ENCODE data around the gene PSMA7. TPM values are rescaled to one million over a fixed set of nuclear protein-coding genes. Genes with fewer than 3 reads are reported as not detected.

Gene PSMA7
- total and polyA plus RNA-seq, 7 donors: 192 to 388 (median 309) TPM

DNA sequence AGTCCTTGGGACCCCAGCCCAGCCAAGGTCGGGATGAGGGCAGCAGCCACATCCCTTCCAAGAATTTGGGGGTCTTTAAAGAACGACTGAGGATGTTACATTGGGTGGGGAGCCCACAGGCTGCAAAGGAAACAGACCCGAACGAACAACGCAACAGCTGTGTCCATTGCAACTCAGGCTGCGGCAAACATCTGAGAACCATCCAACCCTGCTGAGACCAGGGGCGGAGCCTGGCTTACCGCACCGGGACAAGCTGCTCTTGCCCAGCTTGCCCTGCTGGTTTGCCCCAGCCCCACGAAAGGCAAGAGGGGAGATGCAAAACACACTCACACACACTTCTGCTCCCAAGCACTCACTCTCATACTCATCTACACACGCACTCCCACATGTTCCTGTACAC lies 56.0 kb downstream of the PSMA7 start:
- no peaks in the 10 kb centered on the region for H3K36me3 ChIP-seq
- no peak overlapping the region for H3K27ac ChIP-seq
- H3K4me1 ChIP-seq: no peaks in the 10 kb centered on the region
- intact Hi-C loops (cut with DNase I): no loop called here
- no peak for DNase-seq
- TF ChIP-seq POLR2A (IDR thresholded peaks at IDR 0.05): no peak
- TF ChIP-seq, protein P1, sequence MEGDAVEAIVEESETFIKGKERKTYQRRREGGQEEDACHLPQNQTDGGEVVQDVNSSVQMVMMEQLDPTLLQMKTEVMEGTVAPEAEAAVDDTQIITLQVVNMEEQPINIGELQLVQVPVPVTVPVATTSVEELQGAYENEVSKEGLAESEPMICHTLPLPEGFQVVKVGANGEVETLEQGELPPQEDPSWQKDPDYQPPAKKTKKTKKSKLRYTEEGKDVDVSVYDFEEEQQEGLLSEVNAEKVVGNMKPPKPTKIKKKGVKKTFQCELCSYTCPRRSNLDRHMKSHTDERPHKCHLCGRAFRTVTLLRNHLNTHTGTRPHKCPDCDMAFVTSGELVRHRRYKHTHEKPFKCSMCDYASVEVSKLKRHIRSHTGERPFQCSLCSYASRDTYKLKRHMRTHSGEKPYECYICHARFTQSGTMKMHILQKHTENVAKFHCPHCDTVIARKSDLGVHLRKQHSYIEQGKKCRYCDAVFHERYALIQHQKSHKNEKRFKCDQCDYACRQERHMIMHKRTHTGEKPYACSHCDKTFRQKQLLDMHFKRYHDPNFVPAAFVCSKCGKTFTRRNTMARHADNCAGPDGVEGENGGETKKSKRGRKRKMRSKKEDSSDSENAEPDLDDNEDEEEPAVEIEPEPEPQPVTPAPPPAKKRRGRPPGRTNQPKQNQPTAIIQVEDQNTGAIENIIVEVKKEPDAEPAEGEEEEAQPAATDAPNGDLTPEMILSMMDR (IDR thresholded peaks at IDR 0.05): no peak
- TF ChIP-seq POLR2AphosphoS5 (IDR thresholded peaks at IDR 0.05): no peak
- no peak for TF ChIP-seq EP300 (IDR thresholded peaks at IDR 0.05)
- whole genome bisulfite sequencing, 2 donors: 29 to 39% methylated on average over 11 of the region's 11 CpGs
- H3K4me3 ChIP-seq: no peak overlapping the region
- peaks cover 0 to 19% (median 0%) of the 10 kb centered on the region in 3 donors for H3K27me3 ChIP-seq
- H3K9me3 ChIP-seq: no peaks in the 10 kb centered on the region

Other genes with a start within 250 kb of the PSMA7 start
- gene TAF4, start 77.5 kb downstream of the PSMA7 start, total RNA-seq: 10 to 100 TPM in 2 of 4 donors, 1 to 10 TPM in 2; 8.0 to 13.3 (median 10.9) TPM
- gene TAF4, start 77.5 kb downstream of the PSMA7 start, polyA plus RNA-seq: 10 to 100 TPM in 1 of 3 donors, 1 to 10 TPM in 2; 3.6 to 10.3 (median 6.5) TPM
- 10 to 100 TPM; 20.8 to 28.5 (median 23.6) TPM for gene LSM14B, start 20.9 kb downstream of the PSMA7 start, total RNA-seq
- gene LSM14B, start 20.9 kb downstream of the PSMA7 start, polyA plus RNA-seq: 10 to 100 TPM; 16.9 to 25.8 (median 21.6) TPM
- 10 to 100 TPM in 3 of 4 donors, 1 to 10 TPM in 1; 7.2 to 11.7 (median 11.1) TPM for gene SS18L1, start 375 bp upstream of the PSMA7 start, total RNA-seq
- 1 to 10 TPM; 4.9 to 9.5 (median 5.4) TPM for gene SS18L1, start 375 bp upstream of the PSMA7 start, polyA plus RNA-seq
- 10 to 100 TPM; 13.3 to 28.1 (median 21.2) TPM for gene MTG2, start 39.6 kb upstream of the PSMA7 start, total RNA-seq
- gene MTG2, start 39.6 kb upstream of the PSMA7 start, polyA plus RNA-seq: 10 to 100 TPM; 21.0 to 32.3 (median 24.7) TPM
- gene HRH3, start 76.9 kb upstream of the PSMA7 start, total RNA-seq: not detected
- not detected for gene HRH3, start 76.9 kb upstream of the PSMA7 start, polyA plus RNA-seq
- gene OSBPL2, start 95.1 kb upstream of the PSMA7 start, total RNA-seq: 10 to 100 TPM; 31.6 to 36.8 (median 32.6) TPM
- gene OSBPL2, start 95.1 kb upstream of the PSMA7 start, polyA plus RNA-seq: 10 to 100 TPM; 27.0 to 36.3 (median 28.0) TPM
- gene ADRM1, start 159.6 kb upstream of the PSMA7 start, total RNA-seq: 100 to 1,000 TPM; 100 to 130 (median 119) TPM
- gene ADRM1, start 159.6 kb upstream of the PSMA7 start, polyA plus RNA-seq: 100 to 1,000 TPM in 1 of 3 donors, 10 to 100 TPM in 2; 61.3 to 102 (median 77.7) TPM
- gene LAMA5, start 223.9 kb upstream of the PSMA7 start, total RNA-seq: 100 to 1,000 TPM in 3 of 4 donors, 10 to 100 TPM in 1; 53.5 to 409 (median 134) TPM
- 10 to 100 TPM in 1 of 3 donors, 1 to 10 TPM in 2; 1.8 to 56.5 (median 3.2) TPM for gene LAMA5, start 223.9 kb upstream of the PSMA7 start, polyA plus RNA-seq
- 1,000 to 10,000 TPM; 2,383 to 8,235 (median 5,456) TPM for gene RPS21, start 243.7 kb upstream of the PSMA7 start, total RNA-seq
- 1,000 to 10,000 TPM; 2,794 to 6,260 (median 4,441) TPM for gene RPS21, start 243.7 kb upstream of the PSMA7 start, polyA plus RNA-seq

Measured in sigmoid colon (tissue), 7 donors.